ENCODE data around the gene LRMDA.

LRMDA gene

GRCh38 chr10:75431180-75432111, at the start of gene LRMDA:
LRMDA (plus strand) TSS chr10:75431624.
- no peak for DNase-seq

GRCh38 chr10:75386128-75386527, 45.3 kb upstream of the LRMDA start:
- DNase-seq, result no peak

- DNase-seq, result no peak
Measured at GRCh38 chr10:75388082-75388481, 43.3 kb upstream of the LRMDA start.

GRCh38 chr10:75390178-75390577, 41.2 kb upstream of the LRMDA start:
- no peak for DNase-seq

- DNase-seq, result no peak
Measured at GRCh38 chr10:75392271-75392670, 39.2 kb upstream of the LRMDA start.

- no peak for DNase-seq
Measured at GRCh38 chr10:75392744-75393143, 38.7 kb upstream of the LRMDA start.

GRCh38 chr10:75394221-75394620, 37.2 kb upstream of the LRMDA start:
- DNase-seq, result no peak

- DNase-seq, result peak; percentile 28
Measured at GRCh38 chr10:75395066-75395931, 36.1 kb upstream of the LRMDA start.

- no peak for DNase-seq
Measured at GRCh38 chr10:75395932-75396630, 35.3 kb upstream of the LRMDA start.

GRCh38 chr10:75396631-75397495, 34.6 kb upstream of the LRMDA start:
- no peak for DNase-seq

- no peak for DNase-seq
Measured at GRCh38 chr10:75397496-75398199, 33.8 kb upstream of the LRMDA start.

GRCh38 chr10:75398200-75398691, 33.2 kb upstream of the LRMDA start:
- DNase-seq, result no peak

- DNase-seq, result no peak
Measured at GRCh38 chr10:75398692-75399460, 32.5 kb upstream of the LRMDA start.

GRCh38 chr10:75399461-75400162, 31.8 kb upstream of the LRMDA start:
- DNase-seq, result peak; percentile 44

- DNase-seq, result no peak
Measured at GRCh38 chr10:75400163-75400770, 31.2 kb upstream of the LRMDA start.

GRCh38 chr10:75400771-75401568, 30.5 kb upstream of the LRMDA start:
- DNase-seq, result no peak

- peak; percentile 38 for DNase-seq
Measured at GRCh38 chr10:75401569-75402485, 29.6 kb upstream of the LRMDA start, which contains the start of gene ZNF503. ZNF503 (minus strand) TSS chr10:75401764; CDS start chr10:75401419, 345 bp downstream.
